Activated naive CD4-positive, alpha-beta T cell treated with anti-CD3 and anti-CD28 coated beads for 36 hours (primary cell): ENCODE data around the gene MRPS25. TPM values are rescaled to one million over a fixed set of nuclear protein-coding genes. Genes with fewer than 3 reads are reported as not detected.
"Not testable (repeated sequence)": the region's sequence is repeated elsewhere in the genome, so short reads cannot be mapped to it uniquely, and the experiment has no call there.

Experiments used
- CTCF ChIA-PET: fragments of 350-600 bp; sonication (Branson Sonifier 250); formaldehyde crosslinking; loops from one replicate; lab custom pipeline; 2021; ENCODE audit warnings: antibody characterized with exemption; lab: Charles Lee
- DNase-seq: peaks from one replicate; pipeline ENCODE4 v3.0.0-alpha.2; 2020
- H3K27ac Mint-ChIP-seq: one replicate; pipeline ENCODE4 v1.8.0; 2021; ENCODE audit warnings: mild to moderate bottlenecking, mixed read lengths
- H3K27me3 Mint-ChIP-seq: one replicate; pipeline ENCODE4 v1.8.0; 2021; ENCODE audit warnings: low read depth, mixed read lengths
- H3K36me3 Mint-ChIP-seq: one replicate; pipeline ENCODE4 v1.8.0; 2021; ENCODE audit warnings: low read depth, mixed read lengths
- H3K4me1 Mint-ChIP-seq: one replicate; pipeline ENCODE4 v1.8.0; 2021; ENCODE audit warnings: low read depth, mixed read lengths
- H3K4me3 Mint-ChIP-seq: one replicate; pipeline ENCODE4 v1.8.0; 2021; ENCODE audit warnings: mild to moderate bottlenecking, moderate library complexity, mixed read lengths
- H3K9me3 Mint-ChIP-seq: one replicate; pipeline ENCODE4 v1.8.0; 2021; ENCODE audit warnings: mixed read lengths
- intact Hi-C: fragments of 100-400 bp; cut with micrococcal nuclease; formaldehyde crosslinking; loops from one replicate; pipeline ENCODE4 v1.15.1; 2023
- total RNA-seq, 2 experiments: library from RNA; stranded (reverse); gene quantifications; one replicate each; pipeline ENCODE4 v1.2.3, GENCODE V29; 2021

MRPS25 gene
- total RNA-seq, 2 experiments from 2014 or later, result 55.0 to 57.5 TPM

DNA sequence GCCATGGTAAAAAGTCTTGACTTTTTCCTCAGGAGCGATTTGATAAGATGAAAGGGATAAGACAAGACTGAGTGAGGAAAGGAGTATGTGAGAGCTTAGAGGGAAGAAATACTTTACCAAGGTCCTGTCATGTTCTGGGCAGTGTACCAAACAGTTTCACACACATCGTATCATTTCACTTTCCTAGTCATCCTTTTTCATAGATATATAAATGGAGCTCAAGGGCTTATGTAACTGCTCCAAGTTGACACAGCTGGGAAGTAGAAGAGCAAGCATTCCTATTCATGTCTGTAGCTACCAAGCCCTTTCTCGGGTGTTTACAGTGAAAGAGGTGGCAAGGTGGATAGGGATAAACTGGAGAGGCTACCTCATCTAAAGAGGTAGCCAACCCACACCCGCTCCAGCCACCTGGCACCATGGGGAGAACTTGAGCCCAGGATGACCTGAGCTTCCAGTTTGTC is 57.4 kb downstream of the MRPS25 start:
- no peak overlapping the region for H3K4me3 Mint-ChIP-seq
- intact Hi-C loops, result no loop called here
- H3K9me3 Mint-ChIP-seq, result peaks cover 3% of the 10 kb centered on the region
- no peaks in the 10 kb centered on the region for H3K27me3 Mint-ChIP-seq
- H3K27ac Mint-ChIP-seq, result no peak overlapping the region
- DNase-seq, result no peak
- H3K36me3 Mint-ChIP-seq, result peaks cover 21% of the 10 kb centered on the region
- no peaks in the 10 kb centered on the region for H3K4me1 Mint-ChIP-seq
- CTCF ChIA-PET, result no interaction called here

DNA sequence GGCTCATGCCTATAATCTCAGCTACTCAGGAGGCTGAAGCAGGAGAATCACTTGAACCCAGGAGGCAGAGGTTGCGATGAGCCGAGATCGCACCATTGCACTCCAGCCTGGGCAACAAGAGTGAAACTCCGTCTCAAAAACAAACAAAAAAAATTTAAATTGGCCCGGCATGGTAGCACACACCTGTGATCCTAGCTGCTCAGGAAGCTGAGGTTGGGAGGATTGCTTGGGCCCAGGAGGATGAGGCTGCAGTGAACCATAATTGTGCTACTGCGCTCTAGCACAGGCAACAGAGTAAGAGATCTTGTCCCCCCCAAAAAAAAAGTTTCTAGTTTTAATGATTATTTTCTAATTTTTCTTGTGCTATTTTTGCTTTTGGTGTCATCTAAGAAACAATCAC is 65.9 kb downstream of the MRPS25 start:
- CTCF ChIA-PET, result interaction anchor here (1.1 kb wide), 1 partner anchor 22 kb away, joined by 3 read pairs; no protein-coding TSS in a partner anchor
- peaks cover 33% of the 10 kb centered on the region for H3K36me3 Mint-ChIP-seq
- H3K4me3 Mint-ChIP-seq, intact Hi-C loops, DNase-seq, H3K27me3 Mint-ChIP-seq, H3K9me3 Mint-ChIP-seq, H3K27ac Mint-ChIP-seq, H3K4me1 Mint-ChIP-seq: not testable (repeated sequence)

Other genes with a start within 250 kb of the MRPS25 start
- not detected for gene FGD5, start 246.4 kb downstream of the MRPS25 start, total RNA-seq
- gene NR2C2, start 117.7 kb downstream of the MRPS25 start, total RNA-seq, result 10 to 100 TPM; 60.6 to 61.3 TPM
- gene RBSN, start 33.8 kb upstream of the MRPS25 start, total RNA-seq, result 10 to 100 TPM; 15.3 to 15.8 TPM
- 10 to 100 TPM; 23.7 to 26.1 TPM for gene CAPN7, start 140.9 kb upstream of the MRPS25 start, total RNA-seq